NCI-H1092 (cell line): ENCODE data around the gene NUP210L.

ENCODE experiments used
- DNase-seq: peaks from one replicate; lab custom pipeline; 2025; lab: John Stamatoyannopoulos, UW

The NUP210L gene

GRCh38 chr1:153944005-153944826, 210.7 kb downstream of the NUP210L start:
- DNase-seq = no peak

GRCh38 chr1:153942766-153943549, 211.9 kb downstream of the NUP210L start:
- no peak for DNase-seq
